Transverse colon (tissue), 4 donors: ENCODE data around the gene RNF25. TPM values are rescaled to one million over a fixed set of nuclear protein-coding genes. Genes with fewer than 3 reads are reported as not detected.

Experiments used
- DNase-seq: peaks from one replicate; pipeline ENCODE4 v3.0.0-alpha.2; 2019
- H3K27ac ChIP-seq, 4 donors: fragments of 200-600 bp; sonication (generic); 2 replicates each; pipeline ENCODE4 v1.5.1; 2016 to 2018; ENCODE audit warnings: inconsistent platforms in 4 of 4
- H3K27me3 ChIP-seq: fragments of 200-600 bp; sonication (generic); 2 replicates; pipeline ENCODE4 v1.5.1; 2017; ENCODE audit warnings: inconsistent platforms
- H3K36me3 ChIP-seq, 4 donors: fragments of 200-600 bp; sonication (generic); 2 replicates each; pipeline ENCODE4 v1.5.1; 2017 to 2019; ENCODE audit warnings: inconsistent platforms in 4 of 4
- H3K4me1 ChIP-seq, 4 donors: fragments of 200-600 bp; sonication (generic); 2 replicates each; pipeline ENCODE4 v1.5.1; 2017 to 2020; ENCODE audit warnings: inconsistent platforms in 4 of 4
- H3K4me3 ChIP-seq, 4 donors: fragments of 200-600 bp; sonication (generic); 1 replicate in 1 of 4; 2 replicates in 3 of 4; pipeline versions ENCODE4 v1.5.1 to v1.6.1; 2017 to 2019; ENCODE audit warnings: inconsistent platforms in 4 of 4
- H3K9me3 ChIP-seq, 2 donors: fragments of 200-600 bp; sonication (generic); 2 replicates each; pipeline ENCODE4 v1.5.1; 2017 to 2019; ENCODE audit warnings: inconsistent platforms in 2 of 2
- EP300 ChIP-seq: sonication (generic); formaldehyde crosslinking; IDR thresholded peaks from one replicate; pipeline ENCODE4 v1.6.1; 2017; ENCODE audit warnings: antibody characterized with exemption, low read depth
- POLR2A ChIP-seq: fragments of 450-650 bp; IDR thresholded peaks from one replicate; pipeline ENCODE4 v1.6.1; 2016; ENCODE audit warnings: antibody characterized with exemption, mild to moderate bottlenecking, moderate library complexity
- POLR2AphosphoS5 ChIP-seq, 3 donors: sonication (generic); formaldehyde crosslinking; IDR thresholded peaks; one replicate each; pipeline ENCODE4 v1.6.1; 2016; ENCODE audit warnings: antibody characterized with exemption in 3 of 3
- WGBS, 2 donors: methylation state at CpG; one replicate each; pipeline ENCODE4 v1.1.5; 2018; ENCODE audit warnings: low coverage in 1 of 2; 5-methylcytosine and 5-hydroxymethylcytosine counted together
- in situ Hi-C, 4 donors: fragments of 200-750 bp; cut with MboI; loops; one replicate each; pipeline versions ENCODE4 v1.15.0 to v1.15.1; 2017; ENCODE audit warnings: low sequenced_read_pairs in 3 of 4, low pct_ligation_motif_present in 1 of 4, low pct_unique_long_range_greater_than_20kb in 1 of 4
- intact Hi-C: fragments of 100-400 bp; cut with DNase I; formaldehyde crosslinking; loops from one replicate; pipeline ENCODE4 v1.15.1; 2023; ENCODE audit warnings: low total_unique reads
- total RNA-seq, 4 donors: library from RNA; depleted of rRNA; stranded (reverse); fragments of >200 nt; gene quantifications; one replicate each; pipeline ENCODE4 v1.1.0, GENCODE V29; 2016
- TF ChIP-seq, protein P1 (sequence below), 5 experiments: fragments of 200-600 bp in 3 of 5; fragments of 450-650 bp in 2 of 5; sonication (generic) in 3 of 5; IDR thresholded peaks; 1 replicate in 2 of 5; 2 replicates in 3 of 5; pipeline ENCODE4 v1.5.1; 2016 to 2017; ENCODE audit warnings: antibody characterized with exemption in 5 of 5, inconsistent platforms in 3 of 5, mild to moderate bottlenecking in 2 of 5, moderate library complexity in 1 of 5

RNF25 gene
- total RNA-seq, 4 donors from 2014 or later = 1.6 to 52.7 (median 12.7) TPM

DNA sequence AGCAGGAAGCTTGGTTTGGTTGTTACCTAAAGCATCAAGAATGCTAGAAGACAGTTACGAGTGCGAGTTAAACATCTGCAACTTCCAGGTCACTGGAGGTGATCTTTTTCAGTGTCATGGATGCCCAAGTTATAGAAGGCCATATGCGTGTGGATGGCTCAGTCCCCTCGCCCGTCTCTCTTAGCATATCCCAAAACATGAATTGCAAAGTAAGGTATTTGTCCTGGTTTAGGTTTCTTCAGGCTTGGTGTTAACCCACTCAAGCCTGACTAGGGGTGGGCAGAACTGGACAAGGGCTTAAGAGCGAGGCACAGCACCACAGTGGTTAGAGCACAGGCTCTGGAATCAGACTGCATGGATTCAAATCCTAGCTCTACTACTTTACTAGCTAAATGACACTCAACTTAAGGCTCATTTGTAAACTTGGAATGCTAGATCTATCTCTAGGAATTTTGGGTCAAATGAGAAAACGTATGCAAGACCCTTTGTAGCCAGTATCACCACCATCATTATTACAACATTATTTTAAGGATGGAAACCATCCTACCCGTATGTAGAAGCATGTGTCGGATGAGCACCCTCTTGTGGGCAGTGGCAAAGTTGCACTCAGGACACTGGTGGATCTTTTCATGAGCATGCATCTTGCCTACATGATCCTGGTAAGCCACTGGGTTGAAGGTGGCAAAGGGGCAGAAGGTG lies 23.6 kb downstream of the RNF25 start:
- H3K4me3 ChIP-seq = no peak overlapping the region
- no peak for TF ChIP-seq POLR2A
- TF ChIP-seq, protein P1, sequence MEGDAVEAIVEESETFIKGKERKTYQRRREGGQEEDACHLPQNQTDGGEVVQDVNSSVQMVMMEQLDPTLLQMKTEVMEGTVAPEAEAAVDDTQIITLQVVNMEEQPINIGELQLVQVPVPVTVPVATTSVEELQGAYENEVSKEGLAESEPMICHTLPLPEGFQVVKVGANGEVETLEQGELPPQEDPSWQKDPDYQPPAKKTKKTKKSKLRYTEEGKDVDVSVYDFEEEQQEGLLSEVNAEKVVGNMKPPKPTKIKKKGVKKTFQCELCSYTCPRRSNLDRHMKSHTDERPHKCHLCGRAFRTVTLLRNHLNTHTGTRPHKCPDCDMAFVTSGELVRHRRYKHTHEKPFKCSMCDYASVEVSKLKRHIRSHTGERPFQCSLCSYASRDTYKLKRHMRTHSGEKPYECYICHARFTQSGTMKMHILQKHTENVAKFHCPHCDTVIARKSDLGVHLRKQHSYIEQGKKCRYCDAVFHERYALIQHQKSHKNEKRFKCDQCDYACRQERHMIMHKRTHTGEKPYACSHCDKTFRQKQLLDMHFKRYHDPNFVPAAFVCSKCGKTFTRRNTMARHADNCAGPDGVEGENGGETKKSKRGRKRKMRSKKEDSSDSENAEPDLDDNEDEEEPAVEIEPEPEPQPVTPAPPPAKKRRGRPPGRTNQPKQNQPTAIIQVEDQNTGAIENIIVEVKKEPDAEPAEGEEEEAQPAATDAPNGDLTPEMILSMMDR (IDR thresholded peaks at IDR 0.05) = peak; percentile 68 to 79 (median 75)
- H3K36me3 ChIP-seq = peaks cover 0 to 60% (median 29%) of the 10 kb centered on the region in 4 donors
- H3K9me3 ChIP-seq = no peaks in the 10 kb centered on the region
- DNase-seq = peak; percentile 54
- intact Hi-C loops (no loop called here), in situ Hi-C loops (no loop called here)
- no peaks in the 10 kb centered on the region for H3K27me3 ChIP-seq
- H3K27ac ChIP-seq = no peak overlapping the region
- 54 to 67% methylated on average over 5 to 9 of the region's 9 CpGs for WGBS, 2 donors
- no peaks in the 10 kb centered on the region for H3K4me1 ChIP-seq

- H3K4me3 ChIP-seq = no peak overlapping the region
- intact Hi-C loops = no loop called here
- no peak for DNase-seq
- H3K27me3 ChIP-seq = no peaks in the 10 kb centered on the region
- in situ Hi-C loops = no loop called here
- 83 to 95% methylated on average over 1 of the region's 1 CpG for WGBS, 2 donors
- TF ChIP-seq EP300 (no peak), POLR2AphosphoS5 (IDR thresholded peaks at IDR 0.05) (no peak), POLR2A (no peak)
- TF ChIP-seq, protein P1 (IDR thresholded peaks at IDR 0.05) = no peak
- H3K9me3 ChIP-seq = no peaks in the 10 kb centered on the region
- H3K36me3 ChIP-seq = peaks cover 0 to 55% (median 27%) of the 10 kb centered on the region in 4 donors
- H3K4me1 ChIP-seq = no peaks in the 10 kb centered on the region
- no peak overlapping the region for H3K27ac ChIP-seq
These were observed 26.7 kb downstream of the RNF25 start for GRCh38 chr2:218645126-218645525.

DNA sequence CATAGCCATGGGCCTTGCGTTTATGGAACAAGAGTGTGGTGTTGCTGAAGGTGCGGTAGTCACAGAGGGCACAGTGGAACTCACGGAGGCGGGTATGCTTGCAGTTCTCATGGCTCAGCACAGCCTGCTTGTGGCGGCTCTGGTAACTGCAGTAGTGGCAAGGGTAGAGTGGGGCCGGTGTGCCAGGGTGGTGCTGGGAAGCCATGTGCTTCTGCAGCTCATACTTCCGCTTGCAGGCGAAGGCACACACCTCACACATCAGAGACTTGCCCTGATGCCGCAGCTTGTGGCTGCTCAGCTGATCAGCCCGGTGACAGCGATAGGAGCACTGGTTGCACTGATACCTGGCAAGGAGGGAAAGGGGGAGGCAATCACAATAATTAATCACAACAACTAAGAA lies 27.1 kb downstream of the RNF25 start:
- Histone ChIP-seq H3K36me3 (peaks cover 0 to 53% (median 25%) of the 10 kb centered on the region in 4 donors), H3K4me3 (no peak overlapping the region), H3K9me3 (no peaks in the 10 kb centered on the region), H3K27ac (no peak overlapping the region), H3K27me3 (no peaks in the 10 kb centered on the region), H3K4me1 (no peaks in the 10 kb centered on the region)
- no peak for TF ChIP-seq EP300
- TF ChIP-seq POLR2AphosphoS5 (IDR thresholded peaks at IDR 0.05) = no peak
- TF ChIP-seq, protein P1 (IDR thresholded peaks at IDR 0.05) = no peak
- no peak for TF ChIP-seq POLR2A
- in situ Hi-C loops = no loop called here
- 93% methylated on average over 10 of the region's 11 CpGs; no CpG with 5 or more reads in 1 of the 2 donors for WGBS, 2 donors
- intact Hi-C loops = no loop called here
- no peak for DNase-seq

DNA sequence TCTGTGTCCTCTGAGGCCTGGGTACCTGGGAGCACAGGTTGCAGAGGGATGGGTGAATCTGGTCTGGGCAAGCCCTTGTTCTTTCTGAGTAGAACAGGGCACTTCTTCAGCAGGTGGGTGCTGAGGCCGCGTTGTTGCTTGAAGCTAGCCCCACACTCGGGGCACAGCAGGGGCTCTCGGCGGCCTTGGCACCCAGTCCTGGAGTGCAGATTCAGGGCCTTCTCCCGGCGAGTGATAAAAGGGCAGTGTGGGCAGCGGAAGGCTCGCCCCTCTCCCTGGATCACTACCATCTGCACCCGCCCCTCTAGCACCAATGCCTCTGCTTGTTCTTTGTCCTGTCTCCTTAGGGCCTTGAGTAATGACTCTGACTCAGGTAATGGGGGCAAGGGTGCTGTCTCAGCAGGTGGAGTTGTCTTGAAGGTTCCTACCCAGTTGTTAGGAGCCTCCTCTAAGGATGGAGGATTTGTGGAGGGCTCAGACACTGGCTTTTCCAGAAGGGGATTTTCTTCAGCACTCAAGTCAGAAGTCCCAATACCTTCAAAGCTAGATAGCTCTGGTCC lies 28.0 kb downstream of the RNF25 start:
- intact Hi-C loops = no loop called here
- peaks cover 0 to 49% (median 27%) of the 10 kb centered on the region in 4 donors for H3K36me3 ChIP-seq
- WGBS, 2 donors = 90% methylated on average over 10 of the region's 10 CpGs; no CpG with 5 or more reads in 1 of the 2 donors

More for the DNA sequence above, 28.0 kb downstream of the RNF25 start:
- TF ChIP-seq POLR2AphosphoS5 (IDR thresholded peaks at IDR 0.05) = no peak
- TF ChIP-seq, protein P1 (IDR thresholded peaks at IDR 0.05) = no peak
- TF ChIP-seq POLR2A = no peak
- no peak for TF ChIP-seq EP300
- Histone ChIP-seq H3K4me3 (no peak overlapping the region), H3K9me3 (no peaks in the 10 kb centered on the region), H3K27ac (no peak overlapping the region), H3K4me1 (no peaks in the 10 kb centered on the region), H3K27me3 (no peaks in the 10 kb centered on the region)
- DNase-seq = no peak
- in situ Hi-C loops = no loop called here
